Stimulated activated CD4-positive, alpha-beta T cell treated with anti-CD3 and anti-CD28 coated beads, Interleukin-4, amount 100 ng/mL, for 48 hours (primary cell): ENCODE results near the gene KBTBD13.
"Not testable (repeated sequence)": the region's sequence is repeated elsewhere in the genome, so short reads cannot be mapped to it uniquely, and the experiment has no call there.

Source experiments
- DNase-seq, 2 donors: peaks; one replicate each; pipeline ENCODE4 v3.0.0-alpha.2; 2020; ENCODE audit warnings: low read depth in 2 of 2

The KBTBD13 gene

GRCh38 chr15:65069179-65069578, 7.4 kb upstream of the KBTBD13 start:
- no peak for DNase-seq

- no peak for DNase-seq
Observed at GRCh38 chr15:65069779-65070546, 6.6 kb upstream of the KBTBD13 start.

GRCh38 chr15:65071381-65071811, 5.2 kb upstream of the KBTBD13 start:
- no peak for DNase-seq

- no peak for DNase-seq
Observed at GRCh38 chr15:65072027-65072426, 4.5 kb upstream of the KBTBD13 start.

GRCh38 chr15:65072617-65073016, 3.9 kb upstream of the KBTBD13 start:
- DNase-seq = no peak

GRCh38 chr15:65074946-65075345, 1.6 kb upstream of the KBTBD13 start:
- not testable (repeated sequence) for DNase-seq

- DNase-seq = not testable (repeated sequence)
Observed at GRCh38 chr15:65075607-65076395, 745 bp upstream of the KBTBD13 start.

GRCh38 chr15:65077291-65077980, 890 bp downstream of the KBTBD13 start:
- no peak for DNase-seq

GRCh38 chr15:65077981-65078352, 1.4 kb downstream of the KBTBD13 start:
- DNase-seq = peak; percentile 36 to 50

- no peak for DNase-seq
Observed at GRCh38 chr15:65079580-65079979, 3.0 kb downstream of the KBTBD13 start.

- no peak for DNase-seq
Observed at GRCh38 chr15:65081270-65081669, 4.7 kb downstream of the KBTBD13 start.

- DNase-seq = no peak
Observed at GRCh38 chr15:65081758-65082157, 5.2 kb downstream of the KBTBD13 start.

- DNase-seq = no peak
Observed at GRCh38 chr15:65082303-65082953, 5.9 kb downstream of the KBTBD13 start.

GRCh38 chr15:65083262-65083701, 6.7 kb downstream of the KBTBD13 start:
- DNase-seq = no peak

- no peak for DNase-seq
Observed at GRCh38 chr15:65084500-65085206, 8.1 kb downstream of the KBTBD13 start.

- DNase-seq = no peak
Observed at GRCh38 chr15:65085207-65085753, 8.7 kb downstream of the KBTBD13 start.

GRCh38 chr15:65085990-65086679, 9.6 kb downstream of the KBTBD13 start:
- DNase-seq = no peak

- no peak for DNase-seq
Observed at GRCh38 chr15:65086680-65087111, 10.2 kb downstream of the KBTBD13 start.

GRCh38 chr15:65087411-65087810, 10.9 kb downstream of the KBTBD13 start:
- no peak for DNase-seq
